ENCODE data around the gene CADPS2. TPM values are rescaled to one million over a fixed set of nuclear protein-coding genes. Genes with fewer than 3 reads are reported as not detected.

The CADPS2 gene
- total and polyA plus RNA-seq, 7 donors: 4.7 to 13.0 (median 9.5) TPM

DNA sequence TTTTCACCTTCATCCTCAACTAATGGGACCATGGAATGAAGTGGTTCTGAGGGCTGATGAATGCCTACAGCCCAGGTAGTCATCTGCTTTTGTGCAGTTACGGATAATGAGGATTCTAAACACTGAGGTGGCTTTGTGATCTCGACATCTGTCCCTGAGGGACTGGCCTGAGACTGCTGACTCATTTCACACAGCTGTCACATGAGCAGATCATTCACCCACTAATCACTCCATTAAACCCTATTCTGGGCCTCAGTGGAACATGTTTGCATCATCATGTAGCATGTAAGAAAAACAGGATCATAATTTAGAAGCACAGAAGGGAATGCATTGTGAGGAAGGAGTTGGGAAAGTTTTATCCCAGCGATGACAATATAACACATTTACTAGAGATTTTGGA lies 502.3 kb downstream of the CADPS2 start:
- no peak for TF ChIP-seq POLR2A (IDR thresholded peaks at IDR 0.05)
- intact Hi-C loops (cut with DNase I): no loop called here
- Histone ChIP-seq H3K4me1 (no peaks in the 10 kb centered on the region), H3K4me3 (no peak overlapping the region), H3K9me3 (no peaks in the 10 kb centered on the region), H3K27ac (no peak overlapping the region), H3K36me3 (no peaks in the 10 kb centered on the region), H3K27me3 (no peaks in the 10 kb centered on the region)
- no peak for DNase-seq
- 75 to 94% methylated on average over 3 of the region's 3 CpGs for WGBS, 2 donors

DNA sequence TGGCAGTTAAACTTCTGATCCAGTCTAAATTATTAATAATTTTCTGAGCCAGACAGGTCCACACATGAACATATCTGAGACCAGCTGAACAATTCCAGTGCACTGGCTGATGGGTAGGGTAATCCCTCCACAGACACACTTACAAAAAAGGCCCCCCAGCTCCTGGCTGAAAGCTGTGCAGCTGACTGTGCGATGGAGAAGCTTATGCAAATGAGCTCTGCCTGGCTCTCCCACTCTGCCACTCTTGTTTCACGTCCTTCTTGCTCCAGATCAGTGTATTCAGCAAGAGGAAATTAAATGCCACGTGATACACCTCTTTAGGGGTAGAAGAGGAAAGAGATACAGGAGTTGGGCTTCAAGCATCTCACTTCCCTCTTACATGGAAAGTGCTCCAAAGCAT lies 505.3 kb downstream of the CADPS2 start:
- Histone ChIP-seq H3K27ac (no peak overlapping the region), H3K4me3 (no peak overlapping the region), H3K27me3 (no peaks in the 10 kb centered on the region), H3K4me1 (no peaks in the 10 kb centered on the region), H3K9me3 (no peaks in the 10 kb centered on the region), H3K36me3 (no peaks in the 10 kb centered on the region)
- 40 to 78% methylated on average over 3 of the region's 3 CpGs for WGBS, 2 donors
- TF ChIP-seq POLR2A (IDR thresholded peaks at IDR 0.05) (no peak), EP300 (IDR thresholded peaks at IDR 0.05) (no peak), POLR2AphosphoS5 (IDR thresholded peaks at IDR 0.05) (no peak)
- TF ChIP-seq, protein P1, sequence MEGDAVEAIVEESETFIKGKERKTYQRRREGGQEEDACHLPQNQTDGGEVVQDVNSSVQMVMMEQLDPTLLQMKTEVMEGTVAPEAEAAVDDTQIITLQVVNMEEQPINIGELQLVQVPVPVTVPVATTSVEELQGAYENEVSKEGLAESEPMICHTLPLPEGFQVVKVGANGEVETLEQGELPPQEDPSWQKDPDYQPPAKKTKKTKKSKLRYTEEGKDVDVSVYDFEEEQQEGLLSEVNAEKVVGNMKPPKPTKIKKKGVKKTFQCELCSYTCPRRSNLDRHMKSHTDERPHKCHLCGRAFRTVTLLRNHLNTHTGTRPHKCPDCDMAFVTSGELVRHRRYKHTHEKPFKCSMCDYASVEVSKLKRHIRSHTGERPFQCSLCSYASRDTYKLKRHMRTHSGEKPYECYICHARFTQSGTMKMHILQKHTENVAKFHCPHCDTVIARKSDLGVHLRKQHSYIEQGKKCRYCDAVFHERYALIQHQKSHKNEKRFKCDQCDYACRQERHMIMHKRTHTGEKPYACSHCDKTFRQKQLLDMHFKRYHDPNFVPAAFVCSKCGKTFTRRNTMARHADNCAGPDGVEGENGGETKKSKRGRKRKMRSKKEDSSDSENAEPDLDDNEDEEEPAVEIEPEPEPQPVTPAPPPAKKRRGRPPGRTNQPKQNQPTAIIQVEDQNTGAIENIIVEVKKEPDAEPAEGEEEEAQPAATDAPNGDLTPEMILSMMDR (IDR thresholded peaks at IDR 0.05): no peak
- DNase-seq: no peak
- intact Hi-C loops (cut with DNase I): no loop called here

DNA sequence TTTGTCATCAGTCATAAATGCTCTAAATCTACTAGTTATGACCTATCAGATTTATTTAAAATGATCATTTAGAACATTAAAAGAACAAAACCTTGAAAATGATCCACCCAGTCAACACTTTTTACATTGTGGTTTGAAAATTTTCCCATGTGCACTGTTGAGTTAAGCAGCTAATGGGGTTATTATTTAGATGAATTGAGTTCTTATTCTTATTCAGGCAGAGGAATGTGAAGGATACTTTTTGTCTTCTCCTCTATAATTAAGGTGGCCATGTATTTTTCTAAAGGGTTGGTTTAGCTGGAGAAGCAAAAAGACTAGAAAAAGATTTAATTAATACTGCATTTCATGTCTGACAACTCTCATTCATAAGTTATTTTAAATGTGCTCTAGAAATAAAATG lies 506.8 kb downstream of the CADPS2 start:
- no peaks in the 10 kb centered on the region for H3K9me3 ChIP-seq
- H3K4me3 ChIP-seq: no peak overlapping the region
- TF ChIP-seq POLR2AphosphoS5 (IDR thresholded peaks at IDR 0.05) (no peak), POLR2A (IDR thresholded peaks at IDR 0.05) (no peak), EP300 (IDR thresholded peaks at IDR 0.05) (no peak)
- TF ChIP-seq, protein P1 (IDR thresholded peaks at IDR 0.05): no peak
- H3K27me3 ChIP-seq: no peaks in the 10 kb centered on the region
- H3K4me1 ChIP-seq: no peaks in the 10 kb centered on the region
- H3K27ac ChIP-seq: no peak overlapping the region
- no peak for DNase-seq
- intact Hi-C loops (cut with DNase I): no loop called here
- no peaks in the 10 kb centered on the region for H3K36me3 ChIP-seq

DNA sequence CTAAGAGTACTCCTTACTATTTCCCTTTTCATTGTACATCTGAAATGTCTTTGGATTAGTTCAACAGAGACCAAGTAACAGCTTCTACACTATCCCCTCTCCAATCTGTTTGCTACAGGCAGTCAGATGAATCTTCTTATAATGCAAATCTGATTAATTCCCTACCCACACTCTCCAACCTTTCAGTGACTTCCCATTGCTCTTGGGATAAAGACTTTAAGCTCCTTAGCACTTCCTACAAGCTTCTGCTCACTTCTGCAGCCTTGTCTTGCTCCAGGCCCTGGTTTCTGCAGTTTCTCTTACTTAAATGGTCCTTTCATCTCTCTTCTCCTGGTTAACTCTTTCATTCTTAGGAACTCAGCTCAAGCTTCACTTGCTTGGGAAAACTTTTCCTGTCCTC lies 516.5 kb downstream of the CADPS2 start:
- Histone ChIP-seq H3K27me3 (no peaks in the 10 kb centered on the region), H3K9me3 (no peaks in the 10 kb centered on the region), H3K27ac (no peak overlapping the region), H3K36me3 (no peaks in the 10 kb centered on the region), H3K4me1 (no peaks in the 10 kb centered on the region), H3K4me3 (no peak overlapping the region)
- TF ChIP-seq EP300 (IDR thresholded peaks at IDR 0.05) (no peak), POLR2AphosphoS5 (IDR thresholded peaks at IDR 0.05) (no peak), POLR2A (IDR thresholded peaks at IDR 0.05) (no peak)
- TF ChIP-seq, protein P1 (IDR thresholded peaks at IDR 0.05): no peak
- intact Hi-C loops (cut with DNase I): no loop called here
- no peak for DNase-seq

DNA sequence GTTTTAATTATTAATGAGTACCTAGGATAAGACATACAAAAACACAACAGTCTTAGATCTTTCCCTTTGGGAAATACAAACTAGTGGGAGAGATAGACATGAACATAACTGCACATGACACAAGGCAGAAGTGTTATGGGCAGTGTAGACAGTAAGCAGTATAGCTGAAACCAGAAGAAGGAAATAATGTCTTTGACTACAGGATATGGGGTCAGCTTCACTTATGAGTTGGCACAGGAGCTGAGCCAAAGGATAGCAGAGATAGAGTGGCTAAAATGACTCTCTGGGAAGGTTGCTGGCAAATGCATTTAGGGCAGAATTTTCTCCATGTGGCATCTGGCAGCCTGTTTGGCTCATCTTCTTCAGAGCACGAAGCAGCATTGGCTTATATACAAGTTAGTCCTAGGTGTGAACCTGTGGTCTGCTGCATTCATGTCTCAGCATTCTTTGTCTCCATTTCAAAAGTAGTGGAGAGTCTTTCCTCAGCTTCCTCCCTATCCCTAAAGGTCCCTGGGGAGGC lies 521.4 kb downstream of the CADPS2 start:
- no peaks in the 10 kb centered on the region for H3K36me3 ChIP-seq
- no peak overlapping the region for H3K4me3 ChIP-seq
- no peaks in the 10 kb centered on the region for H3K4me1 ChIP-seq
- H3K9me3 ChIP-seq: no peaks in the 10 kb centered on the region
- intact Hi-C loops (cut with DNase I): no loop called here
- WGBS, 2 donors: 83 to 88% methylated on average over 1 of the region's 1 CpG
- no peak overlapping the region for H3K27ac ChIP-seq
- no peaks in the 10 kb centered on the region for H3K27me3 ChIP-seq
- no peak for DNase-seq
- TF ChIP-seq EP300 (IDR thresholded peaks at IDR 0.05) (no peak), POLR2A (IDR thresholded peaks at IDR 0.05) (no peak), POLR2AphosphoS5 (IDR thresholded peaks at IDR 0.05) (no peak)
- TF ChIP-seq, protein P1 (IDR thresholded peaks at IDR 0.05): no peak
